ENCODE data around the gene FAF1. TPM values are rescaled to one million over a fixed set of nuclear protein-coding genes. Genes with fewer than 3 reads are reported as not detected.
"Not testable (repeated sequence)": the region's sequence is repeated elsewhere in the genome, so short reads cannot be mapped to it uniquely, and the experiment has no call there.

The FAF1 gene
- polyA plus RNA-seq, 1 of the 3 experiments (the other 2 are of a cell fraction) = 8.7 TPM

DNA sequence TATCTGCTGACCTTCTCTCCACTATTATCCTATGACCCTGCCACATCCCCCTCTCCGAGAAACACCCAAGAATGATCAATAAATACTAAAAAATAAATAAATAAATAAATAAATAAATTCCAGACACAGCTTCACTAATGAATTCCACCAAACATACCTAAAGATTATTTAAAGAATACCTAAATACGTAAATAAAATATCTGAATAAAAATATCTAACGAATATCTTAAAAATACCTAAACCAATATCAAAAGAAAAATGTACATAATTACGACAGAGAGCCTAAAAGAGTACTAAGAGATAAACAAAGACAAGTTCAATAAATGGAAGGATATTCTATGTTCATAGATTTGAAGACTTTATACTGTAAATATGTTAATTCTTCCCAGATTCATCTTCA lies 132.5 kb downstream of the FAF1 start:
- H3K27ac ChIP-seq (ENCODE audit: low read depth in 2 of 2, low read length in 1 of 2) = no peak overlapping the region
- H3K9ac ChIP-seq = no peak overlapping the region
- ChIA-PET CTCF (no interaction called here), POLR2A (no interaction called here)
- no peak for DNase-seq
- no peaks in the 10 kb centered on the region for H3K9me3 ChIP-seq
- 0 out of 2 replicates have a peak, but pooled peaks cover 4% of the 10 kb centered on the region for H3K9me2 ChIP-seq
- H3K79me2 ChIP-seq (ENCODE audit: insufficient read depth) = peaks cover 32% of the 10 kb centered on the region
- TF ChIP-seq RFX5 (IDR thresholded peaks at IDR 0.05; ENCODE audit: low read length) = no peak
- TF ChIP-seq SIN3A (IDR thresholded peaks at IDR 0.05; ENCODE audit: borderline replicate concordance, low read depth, low read length) = no peak
- TF ChIP-seq TEAD4 (IDR thresholded peaks at IDR 0.05; ENCODE audit: borderline replicate concordance, insufficient read depth) = no peak
- TF ChIP-seq RAD21 (IDR thresholded peaks at IDR 0.05; ENCODE audit: low read length) = no peak
- TF ChIP-seq, protein P1, sequence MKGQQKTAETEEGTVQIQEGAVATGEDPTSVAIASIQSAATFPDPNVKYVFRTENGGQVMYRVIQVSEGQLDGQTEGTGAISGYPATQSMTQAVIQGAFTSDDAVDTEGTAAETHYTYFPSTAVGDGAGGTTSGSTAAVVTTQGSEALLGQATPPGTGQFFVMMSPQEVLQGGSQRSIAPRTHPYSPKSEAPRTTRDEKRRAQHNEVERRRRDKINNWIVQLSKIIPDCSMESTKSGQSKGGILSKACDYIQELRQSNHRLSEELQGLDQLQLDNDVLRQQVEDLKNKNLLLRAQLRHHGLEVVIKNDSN (IDR thresholded peaks at IDR 0.05; ENCODE audit: borderline replicate concordance, low read depth) = no peak
- TF ChIP-seq CHD2 (IDR thresholded peaks at IDR 0.05; ENCODE audit: low read length, partially characterized antibody) = no peak
- no peak for TF ChIP-seq TAF1 (IDR thresholded peaks at IDR 0.05; ENCODE audit: borderline replicate concordance, low read depth, low read length)
- no peak for TF ChIP-seq EZH2phosphoT487 (IDR thresholded peaks at IDR 0.05; ENCODE audit: borderline replicate concordance, low read depth)
- no peak for TF ChIP-seq RCOR1 (IDR thresholded peaks at IDR 0.05; ENCODE audit: low read length)
- TF ChIP-seq POLR2AphosphoS5 (IDR thresholded peaks at IDR 0.05; ENCODE audit: low read depth, low read length) = no peak
- TF ChIP-seq EP300 (IDR thresholded peaks at IDR 0.05; ENCODE audit: borderline replicate concordance in 1 of 2, low read depth in 1 of 2, low read length in 1 of 2) = no peak
- TF ChIP-seq MXI1 (IDR thresholded peaks at IDR 0.05; ENCODE audit: low read depth, low read length) = no peak
- TF ChIP-seq GATA2 (CRISPR knock-in tag; IDR thresholded peaks at IDR 0.05) = no peak
- no peak for TF ChIP-seq JUND (IDR thresholded peaks at IDR 0.05)
- TF ChIP-seq, protein P2, sequence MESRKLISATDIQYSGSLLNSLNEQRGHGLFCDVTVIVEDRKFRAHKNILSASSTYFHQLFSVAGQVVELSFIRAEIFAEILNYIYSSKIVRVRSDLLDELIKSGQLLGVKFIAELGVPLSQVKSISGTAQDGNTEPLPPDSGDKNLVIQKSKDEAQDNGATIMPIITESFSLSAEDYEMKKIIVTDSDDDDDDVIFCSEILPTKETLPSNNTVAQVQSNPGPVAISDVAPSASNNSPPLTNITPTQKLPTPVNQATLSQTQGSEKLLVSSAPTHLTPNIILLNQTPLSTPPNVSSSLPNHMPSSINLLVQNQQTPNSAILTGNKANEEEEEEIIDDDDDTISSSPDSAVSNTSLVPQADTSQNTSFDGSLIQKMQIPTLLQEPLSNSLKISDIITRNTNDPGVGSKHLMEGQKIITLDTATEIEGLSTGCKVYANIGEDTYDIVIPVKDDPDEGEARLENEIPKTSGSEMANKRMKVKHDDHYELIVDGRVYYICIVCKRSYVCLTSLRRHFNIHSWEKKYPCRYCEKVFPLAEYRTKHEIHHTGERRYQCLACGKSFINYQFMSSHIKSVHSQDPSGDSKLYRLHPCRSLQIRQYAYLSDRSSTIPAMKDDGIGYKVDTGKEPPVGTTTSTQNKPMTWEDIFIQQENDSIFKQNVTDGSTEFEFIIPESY (IDR thresholded peaks at IDR 0.05; ENCODE audit: borderline replicate concordance, low read depth) = no peak
- no peak for TF ChIP-seq NFIC (IDR thresholded peaks at IDR 0.05; ENCODE audit: borderline replicate concordance)
- no peak for TF ChIP-seq YY1 (IDR thresholded peaks at IDR 0.05; ENCODE audit: low read depth)
- no peak for TF ChIP-seq GABPA (IDR thresholded peaks at IDR 0.05; ENCODE audit: low read depth)
- no peak for TF ChIP-seq ELF1 (IDR thresholded peaks at IDR 0.05)
- TF ChIP-seq MEF2A (IDR thresholded peaks at IDR 0.05; ENCODE audit: borderline replicate concordance, low read depth) = no peak
- H3K27me3 ChIP-seq (ENCODE audit: insufficient read depth) = no peaks in the 10 kb centered on the region
- H3K36me3 ChIP-seq (replicated peaks in 1 of 2; ENCODE audit: control insufficient read depth in 1 of 2, insufficient read depth in 2 of 2, low read length in 1 of 2) = no peaks in the 10 kb centered on the region
- H3K4me3 ChIP-seq (ENCODE audit: low read depth in 2 of 2, low read length in 1 of 2) = no peak overlapping the region
- H3F3A ChIP-seq (replicated peaks; ENCODE audit: insufficient read depth) = no peaks in the 10 kb centered on the region
- H4K20me1 ChIP-seq (ENCODE audit: insufficient read depth) = no peaks in the 10 kb centered on the region
- no peak overlapping the region for H2AFZ ChIP-seq (ENCODE audit: low read depth)
- no peak overlapping the region for H3K4me2 ChIP-seq
- peaks cover 0 to 2% of the 10 kb centered on the region in 2 experiments; a peak in 2 of 4 replicates for H3K4me1 ChIP-seq (ENCODE audit: control insufficient read depth in 1 of 2, insufficient read depth in 2 of 2, low read depth in 1 of 2, low read length in 1 of 2)
- WGBS (ENCODE audit: low lambda C conversion rate) = 96% methylated on average over 4 of the region's 4 CpGs

DNA sequence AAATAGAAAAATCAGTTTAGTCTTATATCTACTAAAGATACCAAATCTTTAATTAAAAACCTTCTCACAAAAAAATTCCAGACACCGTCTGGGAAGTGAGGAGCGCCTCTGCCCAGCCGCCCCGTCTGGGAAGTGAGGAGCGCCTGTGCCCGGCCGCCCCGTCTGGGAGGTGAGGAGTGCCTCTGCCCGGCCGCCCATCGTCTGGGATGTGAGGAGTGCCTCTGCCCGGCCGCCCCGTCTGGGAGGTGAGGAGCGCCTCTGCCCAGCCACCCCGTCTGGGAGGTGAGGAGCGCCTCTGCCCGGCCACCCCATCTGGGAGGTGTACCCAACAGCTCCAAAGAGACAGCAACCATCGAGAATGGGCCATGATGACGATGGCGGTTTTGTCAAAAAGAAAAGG lies 133.3 kb downstream of the FAF1 start:
- H3K36me3 ChIP-seq (replicated peaks in 1 of 2; ENCODE audit: control insufficient read depth in 1 of 2, insufficient read depth in 2 of 2, low read length in 1 of 2); H3F3A ChIP-seq (replicated peaks; ENCODE audit: insufficient read depth); H3K27me3 ChIP-seq (ENCODE audit: insufficient read depth); CTCF ChIA-PET; DNase-seq; H3K4me2 ChIP-seq; POLR2A ChIA-PET; H4K20me1 ChIP-seq (ENCODE audit: insufficient read depth); H2AFZ ChIP-seq (ENCODE audit: low read depth); H3K4me1 ChIP-seq (ENCODE audit: control insufficient read depth in 1 of 2, insufficient read depth in 2 of 2, low read depth in 1 of 2, low read length in 1 of 2); H3K4me3 ChIP-seq (ENCODE audit: low read depth in 2 of 2, low read length in 1 of 2); H3K9me2 ChIP-seq; H3K27ac ChIP-seq (ENCODE audit: low read depth in 2 of 2, low read length in 1 of 2); H3K9ac ChIP-seq; H3K9me3 ChIP-seq: not testable (repeated sequence)
- H3K79me2 ChIP-seq (ENCODE audit: insufficient read depth) = peaks cover 28% of the 10 kb centered on the region
- 95% methylated on average over 11 of the region's 21 CpGs for WGBS (ENCODE audit: low lambda C conversion rate)
